HCT116 (cell line): ENCODE results near the gene SMARCB1. TPM values are rescaled to one million over a fixed set of nuclear protein-coding genes. Genes with fewer than 3 reads are reported as not detected.

Experiments
- ATAC-seq: fragments of 200-7000 bp; cut with Tn5 transposase; 2 replicates; pipeline ENCODE4 v1.9.1; 2020; ENCODE audit warnings: mild to moderate bottlenecking, moderate library complexity
- BruUV-seq: library from RNA; stranded (reverse); fragments of 400-500 nt; replicated peaks from 2 replicates; lab custom pipeline; 2021; lab: Mats Ljungman, UMichigan
- CTCF ChIA-PET: fragments of 300-600 bp; sonication (Branson Sonifier 250); formaldehyde crosslinking; loops from one replicate; lab custom pipeline; 2021; ENCODE audit warnings: antibody characterized with exemption; lab: Charles Lee
- POLR2A ChIA-PET: fragments of 300-600, 350-600 bp; sonication (Branson Sonifier 250); formaldehyde crosslinking; loops from one replicate; lab custom pipeline; 2021; ENCODE audit warnings: antibody characterized with exemption; lab: Charles Lee
- RAD21 ChIA-PET, 2 experiments: fragments of 300-600 bp; sonication (Branson Sonifier 250); formaldehyde crosslinking; loops; one replicate each; lab custom pipeline; 2023; ENCODE audit warnings: low total read pairs in 2 of 2; ENCODE audit not compliant: uncharacterized antibody in 2 of 2, unreplicated experiment in 2 of 2, low non-redundant PET in 1 of 2; lab: Charles Lee
- DNase-seq: peaks from one replicate; pipeline ENCODE4 v3.0.0-alpha.2; 2010; ENCODE audit warnings: low read depth, low spot score
- H2AFZ ChIP-seq: fragments of 200-600 bp; shearing (Covaris generic), sonication (generic); 2 replicates; pipeline ENCODE4 v1.6.1; 2017; ENCODE audit warnings: low read depth, mixed run types, mixed read lengths, antibody characterized with exemption, low read length; ENCODE audit not compliant: poor library complexity, severe bottlenecking
- H3K27ac ChIP-seq: 2 replicates; pipeline ENCODE4 v1.5.1; 2012; ENCODE audit warnings: low read depth, low read length
- H3K27me3 ChIP-seq: fragments of 200-600 bp; sonication (generic); 2 replicates; pipeline ENCODE4 v1.6.1; 2016; ENCODE audit warnings: mixed run types, low read length, mixed read lengths; ENCODE audit not compliant: insufficient read depth
- H3K36me3 ChIP-seq, 2 experiments: fragments of 200-500 bp in 1 of 2; fragments of 200-600 bp in 1 of 2; sonication (Bioruptor generic) in 1 of 2; sonication (generic) in 1 of 2; 2 replicates each; pipeline versions ENCODE4 v1.5.1 to v1.6.1; 2014 to 2016; ENCODE audit warnings: low read length in 2 of 2, inconsistent platforms in 1 of 2, mixed read lengths in 1 of 2, mixed run types in 1 of 2; ENCODE audit not compliant: insufficient read depth in 2 of 2, control insufficient read depth in 1 of 2
- H3K4me1 ChIP-seq, 2 experiments: fragments of 200-600 bp in 1 of 2; sonication (generic) in 1 of 2; 2 replicates each; pipeline versions ENCODE4 v1.5.1 to v1.6.1; 2012 to 2017; ENCODE audit warnings: low read length in 2 of 2, inconsistent platforms in 1 of 2, mild to moderate bottlenecking in 1 of 2, mixed read lengths in 1 of 2, mixed run types in 1 of 2, moderate library complexity in 1 of 2; ENCODE audit not compliant: insufficient read depth in 2 of 2, control insufficient read depth in 1 of 2
- H3K4me2 ChIP-seq: fragments of 200-600 bp; sonication (generic); 2 replicates; pipeline ENCODE4 v1.6.1; 2017; ENCODE audit warnings: mixed run types, low read length, mixed read lengths
- H3K4me3 ChIP-seq, 2 experiments: fragments of 200-600 bp in 1 of 2; sonication (generic) in 1 of 2; replicated peaks in 1 of 2; 2 replicates each; pipeline ENCODE4 v1.5.1; 2011 to 2016; ENCODE audit warnings: low read length in 2 of 2, control low read depth in 1 of 2, low read depth in 1 of 2, mild to moderate bottlenecking in 1 of 2, mixed read lengths in 1 of 2, mixed run types in 1 of 2
- H3K79me2 ChIP-seq: fragments of 200-600 bp; sonication (generic); 2 replicates; pipeline ENCODE4 v1.6.1; 2017; ENCODE audit warnings: mild to moderate bottlenecking, mixed run types, low read length, moderate library complexity, mixed read lengths; ENCODE audit not compliant: insufficient read depth
- H3K9ac ChIP-seq: fragments of 200-600 bp; sonication (generic); 2 replicates; pipeline ENCODE4 v1.6.1; 2016; ENCODE audit warnings: low read length, mixed read lengths
- H3K9me2 ChIP-seq: fragments of 200-600 bp; sonication (generic), shearing (Covaris generic); 2 replicates; pipeline ENCODE4 v1.6.1; 2017; ENCODE audit warnings: mixed run types, mild to moderate bottlenecking, moderate library complexity; ENCODE audit not compliant: insufficient read depth
- H3K9me3 ChIP-seq, 2 experiments: fragments of 200-500 bp in 1 of 2; fragments of 200-600 bp in 1 of 2; sonication (Bioruptor generic) in 1 of 2; sonication (generic) in 1 of 2; 2 replicates each; pipeline ENCODE4 v1.6.1; 2014 to 2017; ENCODE audit warnings: low read length in 2 of 2, mixed read lengths in 2 of 2, inconsistent platforms in 1 of 2, low read depth in 1 of 2, mild to moderate bottlenecking in 1 of 2, mixed run types in 1 of 2, moderate library complexity in 1 of 2; ENCODE audit not compliant: control insufficient read depth in 1 of 2, insufficient read depth in 1 of 2
- H4K20me1 ChIP-seq: fragments of 200-600 bp; sonication (generic), shearing (Covaris generic); 2 replicates; pipeline ENCODE4 v1.6.1; 2017; ENCODE audit warnings: mixed run types, mild to moderate bottlenecking, moderate library complexity; ENCODE audit not compliant: insufficient read depth
- CBX3 ChIP-seq: IDR thresholded peaks from 2 replicates; pipeline ENCODE4 v1.6.1; 2012; ENCODE audit warnings: low read depth
- ELF1 ChIP-seq: IDR thresholded peaks from 2 replicates; pipeline ENCODE4 v1.6.1; 2012; ENCODE audit warnings: low read depth, borderline replicate concordance
- EZH2phosphoT487 ChIP-seq: fragments of 200-600 bp; IDR thresholded peaks from 2 replicates; pipeline ENCODE4 v1.6.1; 2018; ENCODE audit warnings: antibody characterized with exemption, borderline replicate concordance
- FOSL1 ChIP-seq: IDR thresholded peaks from 2 replicates; pipeline ENCODE4 v1.6.1; 2012; ENCODE audit warnings: low read depth
- POLR2A ChIP-seq: IDR thresholded peaks from 2 replicates; pipeline ENCODE4 v1.7.0; 2011; ENCODE audit warnings: borderline replicate concordance; ENCODE audit not compliant: insufficient read depth, insufficient read length; ENCODE audit errors: extremely low read depth
- POLR2AphosphoS5 ChIP-seq: IDR thresholded peaks from 2 replicates; pipeline ENCODE4 v1.6.1; 2011; ENCODE audit warnings: mild to moderate bottlenecking, low read depth, low read length, moderate library complexity
- SIN3A ChIP-seq: IDR thresholded peaks from 2 replicates; pipeline ENCODE4 v1.6.1; 2012; ENCODE audit warnings: low read depth
- YY1 ChIP-seq: IDR thresholded peaks from 2 replicates; pipeline ENCODE4 v1.6.1; 2011; ENCODE audit warnings: low read length, low read depth, moderate library complexity, mild to moderate bottlenecking; ENCODE audit not compliant: insufficient replicate concordance; ENCODE audit errors: extremely low read depth
- ZFX ChIP-seq: fragments of 450-650 bp; IDR thresholded peaks from 2 replicates; pipeline ENCODE4 v1.6.1; 2017
- intact Hi-C: fragments of 100-400 bp; cut with micrococcal nuclease; formaldehyde crosslinking; loops from 2 replicates; pipeline ENCODE4 v1.10.0; 2022
- total RNA-seq: library from RNA; stranded (reverse); gene quantifications from one replicate; pipeline ENCODE4 v1.2.1, GENCODE V29; 2021; ENCODE audit not compliant: unreplicated experiment
- TF ChIP-seq, protein P1 (sequence below): IDR thresholded peaks from 2 replicates; pipeline ENCODE4 v1.6.1; 2012; ENCODE audit warnings: low read depth

SMARCB1 gene
- total RNA-seq, 1 experiment from 2014 or later: 101 TPM

DNA sequence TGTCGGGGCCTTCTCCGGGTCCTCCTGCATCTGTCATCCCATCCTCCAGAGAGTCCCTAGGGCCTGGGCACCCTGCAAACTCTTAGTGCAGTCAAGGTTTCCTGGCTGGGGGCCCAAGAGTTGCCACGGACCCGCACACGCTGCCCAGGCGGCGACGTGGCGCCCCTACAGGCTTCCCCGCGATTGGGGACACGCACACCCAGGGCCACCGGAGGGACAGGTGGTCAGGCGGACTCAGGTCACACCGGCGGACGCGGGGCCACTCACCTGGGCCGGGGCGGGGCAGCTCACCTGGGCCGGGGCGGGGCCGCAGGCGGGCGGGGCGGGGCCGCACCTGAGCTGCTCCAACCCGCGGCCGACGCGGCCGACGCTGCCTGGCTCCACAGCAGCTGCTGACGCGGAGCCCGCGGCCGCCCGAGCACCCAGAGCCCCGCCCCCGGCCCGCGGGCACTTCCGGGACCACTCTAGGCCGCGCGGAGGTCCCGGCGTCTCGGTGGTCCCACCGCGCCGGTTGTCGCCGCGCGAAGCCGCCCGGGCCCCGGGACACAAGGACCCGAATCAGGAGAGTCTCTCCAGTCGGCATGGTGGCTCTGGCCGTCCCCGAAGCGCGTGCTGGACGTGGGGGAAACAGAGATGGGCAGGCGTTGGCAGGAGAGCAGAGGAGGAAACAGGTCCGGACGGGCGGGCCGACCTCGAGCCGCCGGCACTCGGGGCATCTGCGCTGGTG lies 35.9 kb upstream of the SMARCB1 start, which contains the start of gene ZNF70:
Gene ZNF70 (minus strand): TSS at position 399 of the 727 bp plus-strand sequence. CDS start 5,972 bp downstream, outside the sequence.
- peak; percentile 69 for DNase-seq
- ATAC-seq: peak; percentile 95
- no peaks in the 10 kb centered on the region for H3K36me3 ChIP-seq
- ChIA-PET RAD21 (no interaction called here), CTCF (interaction anchor here (0.6 to 1.0 kb wide), 2 partner anchors 20 to 99 kb away, joined by 3 to 5 read pairs; no protein-coding TSS in a partner anchor), POLR2A (interaction anchor here (0.9 kb wide), 2 partner anchors 34 to 107 kb away, joined by 3 read pairs; partner anchors contain the start of gene SLC2A11)
- BruUV-seq: no TSS peak
- H3K4me2 ChIP-seq: peak within 1 kb of the TSS; percentile 94
- TF ChIP-seq ELF1: peak; percentile 69; the same call in 1 of the 2 replicates
- TF ChIP-seq CBX3: no peak
- no peak for TF ChIP-seq EZH2phosphoT487
- peak; percentile 67 for TF ChIP-seq YY1
- TF ChIP-seq POLR2AphosphoS5: peak; percentile 50; the same call in 1 of the 2 replicates
- TF ChIP-seq, protein P1, sequence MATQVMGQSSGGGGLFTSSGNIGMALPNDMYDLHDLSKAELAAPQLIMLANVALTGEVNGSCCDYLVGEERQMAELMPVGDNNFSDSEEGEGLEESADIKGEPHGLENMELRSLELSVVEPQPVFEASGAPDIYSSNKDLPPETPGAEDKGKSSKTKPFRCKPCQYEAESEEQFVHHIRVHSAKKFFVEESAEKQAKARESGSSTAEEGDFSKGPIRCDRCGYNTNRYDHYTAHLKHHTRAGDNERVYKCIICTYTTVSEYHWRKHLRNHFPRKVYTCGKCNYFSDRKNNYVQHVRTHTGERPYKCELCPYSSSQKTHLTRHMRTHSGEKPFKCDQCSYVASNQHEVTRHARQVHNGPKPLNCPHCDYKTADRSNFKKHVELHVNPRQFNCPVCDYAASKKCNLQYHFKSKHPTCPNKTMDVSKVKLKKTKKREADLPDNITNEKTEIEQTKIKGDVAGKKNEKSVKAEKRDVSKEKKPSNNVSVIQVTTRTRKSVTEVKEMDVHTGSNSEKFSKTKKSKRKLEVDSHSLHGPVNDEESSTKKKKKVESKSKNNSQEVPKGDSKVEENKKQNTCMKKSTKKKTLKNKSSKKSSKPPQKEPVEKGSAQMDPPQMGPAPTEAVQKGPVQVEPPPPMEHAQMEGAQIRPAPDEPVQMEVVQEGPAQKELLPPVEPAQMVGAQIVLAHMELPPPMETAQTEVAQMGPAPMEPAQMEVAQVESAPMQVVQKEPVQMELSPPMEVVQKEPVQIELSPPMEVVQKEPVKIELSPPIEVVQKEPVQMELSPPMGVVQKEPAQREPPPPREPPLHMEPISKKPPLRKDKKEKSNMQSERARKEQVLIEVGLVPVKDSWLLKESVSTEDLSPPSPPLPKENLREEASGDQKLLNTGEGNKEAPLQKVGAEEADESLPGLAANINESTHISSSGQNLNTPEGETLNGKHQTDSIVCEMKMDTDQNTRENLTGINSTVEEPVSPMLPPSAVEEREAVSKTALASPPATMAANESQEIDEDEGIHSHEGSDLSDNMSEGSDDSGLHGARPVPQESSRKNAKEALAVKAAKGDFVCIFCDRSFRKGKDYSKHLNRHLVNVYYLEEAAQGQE: no peak
- TF ChIP-seq ZFX: peak; percentile 68; the same call in 1 of the 2 replicates
- TF ChIP-seq POLR2A: peak; percentile 42
- no peak for TF ChIP-seq FOSL1
- no peak for TF ChIP-seq SIN3A
- peak within 1 kb of the TSS; percentile 92 for H3K9ac ChIP-seq
- H3K27ac ChIP-seq: peak within 1 kb of the TSS; percentile 86
- H2AFZ ChIP-seq: no peak within 1 kb of the TSS
- no peaks in the 10 kb centered on the region for H3K9me2 ChIP-seq
- H3K27me3 ChIP-seq: no peaks in the 10 kb centered on the region
- H3K9me3 ChIP-seq: no peaks in the 10 kb centered on the region
- peaks cover 8 to 25% of the 10 kb centered on the region in 2 experiments for H3K4me1 ChIP-seq
- H3K79me2 ChIP-seq: no peaks in the 10 kb centered on the region
- peak within 1 kb of the TSS; percentile 65 to 82 for H3K4me3 ChIP-seq
- no peaks in the 10 kb centered on the region for H4K20me1 ChIP-seq
- intact Hi-C loops: no loop called here
